LHCN-M2 (cell line): ENCODE data around the gene DUSP22. TPM values are rescaled to one million over a fixed set of nuclear protein-coding genes. Genes with fewer than 3 reads are reported as not detected.
"Not testable (repeated sequence)": the region's sequence is repeated elsewhere in the genome, so short reads cannot be mapped to it uniquely, and the experiment has no call there.

Source experiments
- DNase-seq: peaks from one replicate; pipeline ENCODE4 v3.0.0-alpha.2; 2012; ENCODE audit warnings: low read depth
- polyA plus RNA-seq: library from polyadenylated mRNA; unstranded; fragments of >200 nt; gene quantifications from one replicate; pipeline ENCODE4 v1.2.1, GENCODE V29; 2012; ENCODE audit warnings: missing spikeins
- total RNA-seq: library from RNA; depleted of rRNA; stranded (reverse); fragments of >200 nt; gene quantifications from 2 replicates; pipeline ENCODE4 v1.2.3, GENCODE V29; 2014; rRNA removed

Gene DUSP22, protein sequence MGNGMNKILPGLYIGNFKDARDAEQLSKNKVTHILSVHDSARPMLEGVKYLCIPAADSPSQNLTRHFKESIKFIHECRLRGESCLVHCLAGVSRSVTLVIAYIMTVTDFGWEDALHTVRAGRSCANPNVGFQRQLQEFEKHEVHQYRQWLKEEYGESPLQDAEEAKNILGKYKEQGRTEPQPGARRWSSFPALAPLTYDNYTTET
- total RNA-seq: 6.8 and 14.9 TPM in 2 replicates
- polyA plus RNA-seq: 11.3 TPM

DNA sequence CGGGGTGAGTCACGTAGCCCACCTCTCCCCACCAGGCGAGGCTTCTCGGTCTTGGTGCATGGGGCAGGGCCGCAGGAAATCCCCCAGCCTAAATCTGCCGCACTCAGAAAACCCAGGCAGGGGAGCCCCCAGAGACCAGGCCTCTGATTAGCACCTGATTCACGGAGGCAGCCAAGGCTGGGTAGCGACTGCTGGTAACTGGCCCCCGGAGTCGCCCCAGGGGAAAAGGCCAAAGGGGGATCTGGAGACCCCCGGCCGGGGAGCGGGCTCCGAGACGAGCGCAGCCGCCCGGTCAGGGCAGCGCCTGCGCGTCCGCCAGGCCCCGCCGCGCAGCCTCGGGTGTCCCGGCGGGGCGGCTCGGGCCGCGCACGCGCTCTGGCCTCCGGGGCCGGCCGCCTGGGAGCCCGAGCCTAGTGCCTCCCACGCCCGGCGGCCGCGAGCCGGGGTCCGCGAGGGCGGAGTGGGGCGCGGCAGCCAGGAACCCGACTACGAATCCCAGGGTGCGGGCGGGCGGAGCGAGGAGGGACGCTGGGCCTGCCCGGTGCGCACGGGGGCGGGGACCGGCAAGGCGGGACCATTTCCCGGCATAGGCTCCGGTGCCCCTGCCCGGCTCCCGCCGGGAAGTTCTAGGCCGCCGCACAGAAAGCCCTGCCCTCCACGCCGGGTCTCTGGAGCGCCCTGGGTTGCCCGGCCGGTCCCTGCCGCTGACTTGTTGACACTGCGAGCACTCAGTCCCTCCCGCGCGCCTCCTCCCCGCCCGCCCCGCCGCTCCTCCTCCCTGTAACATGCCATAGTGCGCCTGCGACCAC lies at the start of gene DUSP22:
DUSP22 (plus strand) TSS at position 791 of the 809 bp plus-strand sequence. CDS start 53 bp downstream, outside the sequence.
- peak; percentile 78 for DNase-seq

DNA sequence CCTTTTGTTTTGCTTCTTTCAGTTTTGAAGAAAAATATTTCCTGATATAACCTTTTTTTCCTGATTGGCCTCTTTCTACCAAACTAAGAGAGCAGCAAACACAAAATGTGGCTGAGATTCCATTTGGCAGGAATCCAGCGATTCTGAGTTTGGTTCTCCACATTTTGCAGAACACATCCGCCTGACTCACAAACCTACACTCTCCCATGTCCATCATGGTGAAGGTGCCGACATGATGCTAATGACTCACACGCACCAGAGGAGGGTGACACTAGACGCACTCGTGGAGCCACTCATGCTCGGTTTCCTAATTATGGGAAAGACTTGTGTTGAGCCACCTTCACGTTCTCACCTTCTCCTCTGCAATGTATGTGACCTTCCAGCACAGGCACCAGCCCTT lies 45.9 kb upstream of the DUSP22 start:
- DNase-seq: peak; percentile 20

GRCh38 chr6:247351-247750 lies 44.9 kb upstream of the DUSP22 start:
- no peak for DNase-seq

DNA sequence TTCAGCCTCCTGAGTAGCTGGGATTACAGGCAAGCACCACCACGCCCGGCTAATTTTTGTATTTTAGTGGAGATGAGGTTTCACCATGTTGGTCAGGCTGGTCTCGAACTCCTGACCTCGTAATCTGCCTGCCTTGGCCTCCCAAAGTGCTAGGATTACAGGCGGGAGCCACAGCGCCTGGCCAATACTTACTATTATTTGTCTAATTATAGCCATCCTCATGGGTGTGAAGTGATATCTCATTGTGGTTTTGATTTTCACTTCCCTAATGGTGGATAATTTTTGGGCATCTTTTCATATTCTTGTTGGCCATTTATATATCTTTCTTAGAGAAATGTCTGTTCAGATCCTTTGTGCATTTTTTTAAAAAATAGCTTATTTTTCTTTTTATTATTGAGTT lies 44.2 kb upstream of the DUSP22 start:
- DNase-seq: not testable (repeated sequence)

DNA sequence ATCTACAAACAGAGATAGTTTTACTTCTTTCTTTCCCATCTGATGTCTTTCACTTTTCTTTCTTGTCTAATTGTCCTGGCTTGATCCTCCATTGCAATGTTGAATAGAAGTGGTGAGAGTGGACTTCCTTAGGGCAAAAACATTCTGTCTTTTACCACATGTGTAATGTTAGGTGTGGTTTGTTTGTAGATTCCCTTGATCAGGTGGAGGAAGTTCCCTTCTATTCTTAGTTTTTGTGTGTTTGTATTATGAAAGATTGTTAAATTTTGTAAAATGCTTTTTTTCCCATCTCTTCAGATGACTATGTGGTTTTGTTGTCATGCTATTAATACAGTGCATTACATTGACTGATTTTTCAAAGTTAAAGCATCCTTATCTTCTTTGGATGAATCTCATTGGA lies 41.6 kb upstream of the DUSP22 start:
- DNase-seq: no peak

- DNase-seq: peak; percentile 59
Observed at GRCh38 chr6:251920-252319, 40.4 kb upstream of the DUSP22 start.

- no peak for DNase-seq
Observed at GRCh38 chr6:252775-253535, 39.3 kb upstream of the DUSP22 start.

DNA sequence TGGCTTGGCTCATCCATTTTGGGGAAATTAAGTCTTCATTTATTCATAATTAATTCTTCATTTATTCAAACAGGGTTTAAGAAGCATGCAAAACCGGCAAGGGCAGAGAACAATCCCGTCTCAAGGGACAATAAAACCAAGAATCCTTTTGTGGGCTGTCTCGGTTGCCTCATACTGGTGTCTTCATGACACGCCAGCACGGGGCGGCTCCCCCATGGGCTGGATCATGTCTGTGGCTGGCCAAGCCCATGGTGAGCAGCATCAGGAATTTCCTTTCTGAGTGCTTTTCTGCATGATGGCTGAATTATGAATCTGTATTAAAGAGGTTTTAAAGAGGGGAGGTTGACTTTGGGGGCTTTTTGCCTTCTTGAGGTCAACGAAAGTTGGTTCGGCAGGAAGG lies 38.3 kb upstream of the DUSP22 start:
- DNase-seq: peak; percentile 36

DNA sequence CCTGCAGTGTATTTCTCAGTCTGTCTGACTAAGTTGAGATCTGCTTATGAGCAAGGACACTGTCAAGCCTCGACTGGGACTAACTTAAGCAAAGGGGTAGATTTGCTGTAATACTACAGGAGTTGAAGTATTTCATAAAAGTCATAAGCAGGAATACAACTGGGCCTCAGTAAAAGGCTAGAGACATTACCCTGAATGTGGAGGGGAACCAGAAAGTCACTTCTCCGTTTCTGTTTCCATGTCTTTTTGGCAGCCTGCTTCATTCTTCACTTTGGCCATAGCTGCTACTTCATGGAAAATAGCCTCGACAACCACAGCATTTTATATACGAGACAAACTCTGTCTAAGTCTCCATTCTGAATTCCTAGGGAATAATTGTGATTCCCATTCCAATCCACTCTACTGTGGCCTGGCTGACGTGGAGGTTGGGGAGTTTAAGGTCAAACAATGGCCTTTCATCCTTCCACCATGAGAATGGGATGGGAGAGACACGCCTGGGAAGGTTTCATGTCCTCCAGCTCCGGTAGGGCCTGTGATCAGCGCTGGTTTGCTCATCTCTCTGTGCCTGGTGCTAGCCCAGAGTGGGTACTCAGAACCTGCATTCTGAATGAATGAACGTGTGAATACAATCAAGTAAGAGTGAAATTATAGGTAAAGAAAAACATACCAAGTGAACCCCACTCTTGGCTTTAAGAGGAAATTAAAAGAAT lies 37.1 kb upstream of the DUSP22 start:
- DNase-seq: no peak

- no peak for DNase-seq
Observed at GRCh38 chr6:255751-256083, 36.6 kb upstream of the DUSP22 start.

DNA sequence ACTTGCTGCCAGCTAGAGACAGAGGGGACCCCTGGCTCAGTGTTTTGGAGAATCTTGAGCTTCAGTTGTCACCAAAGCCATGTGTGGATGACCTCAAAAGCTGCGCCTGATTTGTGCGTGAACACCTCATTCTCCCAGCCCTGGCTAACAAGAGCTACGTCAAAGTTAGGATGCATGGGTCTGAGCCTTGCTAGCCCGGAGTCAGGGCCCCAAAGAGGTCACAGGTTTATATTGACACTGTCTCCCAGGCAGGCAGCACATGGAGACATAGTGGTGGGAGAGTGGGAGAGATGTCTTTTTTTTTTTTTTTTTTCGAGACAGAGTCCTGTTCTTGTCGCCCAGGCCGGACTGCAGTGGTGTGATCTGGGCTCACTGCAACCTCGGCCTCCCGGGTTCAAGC lies 36.1 kb upstream of the DUSP22 start:
- DNase-seq: no peak

GRCh38 chr6:257031-257725 lies 35.1 kb upstream of the DUSP22 start:
- peak; percentile 69 for DNase-seq

DNA sequence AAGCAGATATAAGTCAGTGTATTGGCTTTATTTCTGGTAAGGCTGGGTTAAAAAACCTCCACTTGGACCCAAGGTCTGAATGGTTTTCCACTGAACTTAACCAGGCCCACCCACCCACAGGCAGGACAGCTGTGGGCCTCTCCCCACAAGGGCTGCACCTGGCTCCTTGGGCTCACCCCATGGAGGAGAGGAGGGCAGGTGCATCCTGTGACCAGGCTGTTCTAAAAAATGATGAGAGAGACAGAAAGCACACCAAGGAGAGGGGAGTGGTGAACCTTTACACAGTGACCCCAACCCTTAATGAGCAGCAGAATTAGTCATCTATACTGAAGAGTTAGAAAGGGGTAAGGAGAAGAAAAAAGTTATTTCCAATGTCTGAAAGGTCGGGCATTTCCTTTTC lies 34.5 kb upstream of the DUSP22 start:
- DNase-seq: no peak

DNA sequence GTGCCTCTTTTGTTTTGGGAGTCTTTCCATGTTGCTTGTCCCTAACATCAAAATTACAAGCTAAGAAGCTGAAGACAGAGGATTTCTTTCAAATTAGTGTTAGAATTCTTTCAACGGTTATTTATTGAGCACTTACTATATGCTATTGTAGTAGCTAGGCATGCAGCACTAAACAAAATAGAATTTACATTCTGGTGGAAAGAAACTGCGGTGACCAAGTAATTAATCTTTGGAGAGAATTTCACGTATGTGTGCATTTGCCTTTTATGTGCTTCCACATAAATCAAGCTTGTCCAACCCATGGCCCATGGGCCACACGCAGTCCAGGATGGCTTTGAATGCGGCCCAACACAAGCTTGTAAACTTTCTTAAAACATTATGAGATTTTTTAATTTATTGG lies 33.0 kb upstream of the DUSP22 start:
- DNase-seq: no peak

GRCh38 chr6:259901-260508 lies 32.3 kb upstream of the DUSP22 start:
- no peak for DNase-seq

DNA sequence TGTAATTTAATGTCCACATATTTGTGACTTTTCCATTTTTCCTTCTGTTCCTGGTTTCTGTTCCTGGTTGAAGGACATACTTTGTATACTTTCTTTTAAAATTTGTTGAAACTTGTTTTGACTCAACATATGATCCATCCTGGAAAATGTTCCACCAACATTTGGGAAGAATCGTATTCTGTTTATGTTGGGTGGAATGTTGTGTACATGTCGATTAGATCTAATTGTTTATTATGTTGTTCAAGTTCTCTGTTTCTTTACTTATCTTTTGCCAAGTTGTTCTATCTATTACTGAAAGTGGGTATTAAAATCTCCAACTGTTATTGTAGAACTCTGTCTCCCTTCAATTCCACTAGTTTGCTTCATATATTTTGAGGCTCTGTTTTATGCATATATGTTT lies 27.7 kb upstream of the DUSP22 start:
- DNase-seq: no peak

GRCh38 chr6:268394-268935 lies 23.8 kb upstream of the DUSP22 start:
- no peak for DNase-seq

GRCh38 chr6:273551-274058 lies 18.7 kb upstream of the DUSP22 start:
- no peak for DNase-seq

- no peak for DNase-seq
Observed at GRCh38 chr6:277746-278145, 14.5 kb upstream of the DUSP22 start.

DNA sequence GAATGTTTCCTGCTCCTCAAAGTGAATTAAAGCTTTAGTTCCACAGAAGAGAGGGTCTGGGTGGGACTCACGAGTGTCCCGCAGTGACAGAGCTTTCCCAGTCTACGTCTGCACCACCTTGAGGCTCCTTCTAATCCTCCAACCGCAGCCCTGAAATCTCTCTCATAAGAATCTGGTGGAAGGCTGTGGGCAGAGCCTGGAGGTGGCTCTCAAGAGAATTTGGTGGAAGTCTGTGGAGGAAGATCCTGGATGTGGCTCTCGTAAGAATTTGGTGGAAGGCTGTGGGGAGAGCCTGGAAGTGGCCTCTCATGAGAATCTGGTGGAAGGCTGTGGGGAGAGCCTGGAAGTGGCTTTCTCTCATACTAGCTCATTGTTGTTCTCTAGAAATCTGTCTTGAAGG lies 13.8 kb upstream of the DUSP22 start:
- DNase-seq: no peak
